SK-N-SH treated with all-trans-retinoic acid at 6 μM for 48 hours (cell line): ENCODE measurements around the gene LPXN.
"Not testable (repeated sequence)": the region's sequence is repeated elsewhere in the genome, so short reads cannot be mapped to it uniquely, and the experiment has no call there.

Source experiments
- ATAC-seq: fragments of 200-7000 bp; cut with Tn5 transposase; 3 replicates; pipeline ENCODE4 v1.9.1; 2020; ENCODE audit warnings: mild to moderate bottlenecking, moderate library complexity
- ARNTL ChIP-seq: fragments of 450-650 bp; formaldehyde crosslinking; IDR thresholded peaks from 2 replicates; pipeline ENCODE4 v1.5.0; 2020; ENCODE audit warnings: low read depth, mild to moderate bottlenecking, moderate library complexity, borderline replicate concordance
- BACH2 ChIP-seq: fragments of 250-450 bp; sonication (Bioruptor Pico); IDR thresholded peaks from 2 replicates; pipeline ENCODE4 v1.9.0; 2021; ENCODE audit warnings: mild to moderate bottlenecking, borderline replicate concordance
- CSDC2 ChIP-seq: fragments of 250-450 bp; sonication (Bioruptor Pico); IDR thresholded peaks from 2 replicates; pipeline ENCODE4 v1.5.0; 2020; ENCODE audit warnings: mild to moderate bottlenecking, moderate library complexity
- ESRRG ChIP-seq: fragments of 250-450 bp; sonication (Bioruptor Pico); IDR thresholded peaks from 2 replicates; pipeline ENCODE4 v1.6.1; 2021; ENCODE audit warnings: mild to moderate bottlenecking
- ISL1 ChIP-seq: fragments of 250-450 bp; sonication (Bioruptor Pico); IDR thresholded peaks from 2 replicates; pipeline ENCODE4 v2.1.2; 2022; ENCODE audit warnings: mild to moderate bottlenecking, moderate library complexity
- OSR1 ChIP-seq: fragments of 250-450 bp; sonication (Bioruptor Pico); IDR thresholded peaks from 2 replicates; pipeline ENCODE4 v1.8.0; 2022; ENCODE audit warnings: moderate library complexity, mild to moderate bottlenecking, inconsistent platforms
- PPARA ChIP-seq: fragments of 250-450 bp; sonication (Bioruptor Pico); IDR thresholded peaks from 2 replicates; pipeline ENCODE4 v1.5.0; 2020; ENCODE audit warnings: mild to moderate bottlenecking, borderline replicate concordance
- RARB ChIP-seq: fragments of 250-450 bp; sonication (Bioruptor Pico); IDR thresholded peaks from 2 replicates; pipeline ENCODE4 v1.8.0; 2021; ENCODE audit warnings: mild to moderate bottlenecking, moderate library complexity
- SNAI2 ChIP-seq: fragments of 250-450 bp; sonication (Bioruptor Pico); IDR thresholded peaks from 2 replicates; pipeline ENCODE4 v1.5.0; 2020; ENCODE audit warnings: mild to moderate bottlenecking, moderate library complexity
- TCF4 ChIP-seq: fragments of 250-450 bp; sonication (Bioruptor Pico); IDR thresholded peaks from 2 replicates; pipeline ENCODE4 v1.8.0; 2021; ENCODE audit warnings: mild to moderate bottlenecking, moderate library complexity, borderline replicate concordance
- TOX ChIP-seq: fragments of 250-450 bp; sonication (Bioruptor Pico); IDR thresholded peaks from 2 replicates; pipeline ENCODE4 v1.8.0; 2021; ENCODE audit warnings: mild to moderate bottlenecking, moderate library complexity, borderline replicate concordance
- TSHZ2 ChIP-seq: fragments of 250-450 bp; sonication (Bioruptor Pico); IDR thresholded peaks from 2 replicates; pipeline ENCODE4 v1.5.0; 2020; ENCODE audit warnings: mild to moderate bottlenecking, moderate library complexity
- ZC3H10 ChIP-seq: fragments of 250-450 bp; sonication (Bioruptor Pico); IDR thresholded peaks from 2 replicates; pipeline ENCODE4 v1.5.1; 2021; ENCODE audit warnings: mild to moderate bottlenecking, moderate library complexity
- ZFP3 ChIP-seq: fragments of 250-450 bp; sonication (Bioruptor Pico); IDR thresholded peaks from 2 replicates; pipeline ENCODE4 v1.5.0; 2020; ENCODE audit warnings: mild to moderate bottlenecking, moderate library complexity
- ZNF565 ChIP-seq: fragments of 450-650 bp; formaldehyde crosslinking; conservative IDR thresholded peaks from 2 replicates; pipeline ENCODE4 v1.5.0; 2020; ENCODE audit warnings: low read depth, mild to moderate bottlenecking, moderate library complexity
- ZNF70 ChIP-seq: fragments of 450-650 bp; formaldehyde crosslinking; IDR thresholded peaks from 2 replicates; pipeline ENCODE4 v1.5.0; 2020; ENCODE audit warnings: mild to moderate bottlenecking, moderate library complexity
- ZNF8 ChIP-seq: fragments of 450-650 bp; formaldehyde crosslinking; IDR thresholded peaks from 2 replicates; pipeline ENCODE4 v1.5.0; 2020; ENCODE audit warnings: mild to moderate bottlenecking, moderate library complexity
- TF ChIP-seq, protein P1 (sequence below): fragments of 250-450 bp; sonication (Bioruptor Pico); IDR thresholded peaks from 2 replicates; pipeline ENCODE4 v1.8.0; 2021; ENCODE audit warnings: low read depth, mild to moderate bottlenecking, moderate library complexity, borderline replicate concordance
- TF ChIP-seq, protein P2 (sequence below): fragments of 250-450 bp; sonication (Bioruptor Pico); IDR thresholded peaks from 2 replicates; pipeline ENCODE4 v1.5.1; 2021; ENCODE audit warnings: mild to moderate bottlenecking, moderate library complexity

The LPXN gene

GRCh38 chr11:58573451-58574104 is 2.1 kb downstream of the LPXN start:
- no peak for TF ChIP-seq TCF4
- TF ChIP-seq OSR1 (CRISPR knock-in tag): no peak
- no peak for TF ChIP-seq ZNF565
- TF ChIP-seq RARB (CRISPR knock-in tag): no peak
- TF ChIP-seq, protein P1, sequence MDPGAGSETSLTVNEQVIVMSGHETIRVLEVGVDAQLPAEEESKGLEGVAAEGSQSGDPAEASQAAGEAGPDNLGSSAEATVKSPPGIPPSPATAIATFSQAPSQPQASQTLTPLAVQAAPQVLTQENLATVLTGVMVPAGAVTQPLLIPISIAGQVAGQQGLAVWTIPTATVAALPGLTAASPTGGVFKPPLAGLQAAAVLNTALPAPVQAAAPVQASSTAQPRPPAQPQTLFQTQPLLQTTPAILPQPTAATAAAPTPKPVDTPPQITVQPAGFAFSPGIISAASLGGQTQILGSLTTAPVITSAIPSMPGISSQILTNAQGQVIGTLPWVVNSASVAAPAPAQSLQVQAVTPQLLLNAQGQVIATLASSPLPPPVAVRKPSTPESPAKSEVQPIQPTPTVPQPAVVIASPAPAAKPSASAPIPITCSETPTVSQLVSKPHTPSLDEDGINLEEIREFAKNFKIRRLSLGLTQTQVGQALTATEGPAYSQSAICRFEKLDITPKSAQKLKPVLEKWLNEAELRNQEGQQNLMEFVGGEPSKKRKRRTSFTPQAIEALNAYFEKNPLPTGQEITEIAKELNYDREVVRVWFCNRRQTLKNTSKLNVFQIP: peak; percentile 43; the same call in 1 of the 2 replicates
- TF ChIP-seq ZC3H10 (CRISPR knock-in tag): no peak
- no peak for TF ChIP-seq TOX (CRISPR knock-in tag)
- peak; percentile 8; the same call in 2 of the 3 replicates for ATAC-seq

- ATAC-seq: not testable (repeated sequence)
These were observed 2.8 kb downstream of the LPXN start for GRCh38 chr11:58572906-58573305.

- no peak for TF ChIP-seq TOX (CRISPR knock-in tag)
- TF ChIP-seq CSDC2 (CRISPR knock-in tag): no peak
- TF ChIP-seq RARB (CRISPR knock-in tag): no peak
- TF ChIP-seq, protein P2, sequence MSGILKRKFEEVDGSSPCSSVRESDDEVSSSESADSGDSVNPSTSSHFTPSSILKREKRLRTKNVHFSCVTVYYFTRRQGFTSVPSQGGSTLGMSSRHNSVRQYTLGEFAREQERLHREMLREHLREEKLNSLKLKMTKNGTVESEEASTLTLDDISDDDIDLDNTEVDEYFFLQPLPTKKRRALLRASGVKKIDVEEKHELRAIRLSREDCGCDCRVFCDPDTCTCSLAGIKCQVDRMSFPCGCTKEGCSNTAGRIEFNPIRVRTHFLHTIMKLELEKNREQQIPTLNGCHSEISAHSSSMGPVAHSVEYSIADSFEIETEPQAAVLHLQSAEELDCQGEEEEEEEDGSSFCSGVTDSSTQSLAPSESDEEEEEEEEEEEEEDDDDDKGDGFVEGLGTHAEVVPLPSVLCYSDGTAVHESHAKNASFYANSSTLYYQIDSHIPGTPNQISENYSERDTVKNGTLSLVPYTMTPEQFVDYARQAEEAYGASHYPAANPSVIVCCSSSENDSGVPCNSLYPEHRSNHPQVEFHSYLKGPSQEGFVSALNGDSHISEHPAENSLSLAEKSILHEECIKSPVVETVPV (CRISPR knock-in tag): no peak
- no peak for TF ChIP-seq TSHZ2 (CRISPR knock-in tag)
- TF ChIP-seq ZFP3 (CRISPR knock-in tag): no peak
- no peak for TF ChIP-seq ARNTL
- TF ChIP-seq SNAI2 (CRISPR knock-in tag): no peak
- no peak for TF ChIP-seq BACH2 (CRISPR knock-in tag)
- TF ChIP-seq, protein P1: no peak
- no peak for TF ChIP-seq ZC3H10 (CRISPR knock-in tag)
- TF ChIP-seq, all 23 proteins: peak for 0
- peak; percentile 98 for ATAC-seq
These were observed 7.7 kb downstream of the LPXN start for GRCh38 chr11:58567889-58568512.

GRCh38 chr11:58564231-58564630 is 11.4 kb downstream of the LPXN start:
- ATAC-seq: no peak

More at GRCh38 chr11:58564231-58564630, 11.4 kb downstream of the LPXN start:
- TF ChIP-seq PPARA (CRISPR knock-in tag) (no peak), ISL1 (CRISPR knock-in tag) (no peak), SNAI2 (CRISPR knock-in tag) (no peak), ZNF8 (CRISPR knock-in tag) (no peak), ZNF565 (no peak), ZNF70 (CRISPR knock-in tag) (no peak), ZC3H10 (CRISPR knock-in tag) (no peak), ESRRG (no peak), ZFP3 (CRISPR knock-in tag) (no peak), BACH2 (CRISPR knock-in tag) (no peak), TOX (CRISPR knock-in tag) (no peak), RARB (CRISPR knock-in tag) (no peak)
- TF ChIP-seq, protein P2 (CRISPR knock-in tag): no peak
- TF ChIP-seq, protein P1: no peak
